ENCODE results near the gene OBSL1. TPM values are rescaled to one million over a fixed set of nuclear protein-coding genes. Genes with fewer than 3 reads are reported as not detected.

The OBSL1 gene
- total and polyA plus RNA-seq, 2 of the 4 experiments (the other 2 are of a cell fraction), result 21.5 to 51.2 TPM

- TF ChIP-seq MXI1 (IDR thresholded peaks at IDR 0.05; ENCODE audit: borderline replicate concordance, low read depth, low read length) (no peak), MAZ (IDR thresholded peaks at IDR 0.05; ENCODE audit: borderline replicate concordance, low read depth, low read length) (no peak), SMC3 (IDR thresholded peaks at IDR 0.05; ENCODE audit: low read depth, low read length) (no peak), CTCF (conservative IDR thresholded peaks at IDR 0.05; ENCODE audit: low read depth, low read length) (no peak), ELK1 (IDR thresholded peaks at IDR 0.05; ENCODE audit: borderline replicate concordance, low read depth, low read length) (no peak), RFX5 (IDR thresholded peaks at IDR 0.05; ENCODE audit: low read depth, low read length) (no peak), BHLHE40 (IDR thresholded peaks at IDR 0.05; ENCODE audit: low read depth, low read length) (no peak), CHD1 (IDR thresholded peaks at IDR 0.05; ENCODE audit: low read depth, low read length) (no peak), RAD21 (IDR thresholded peaks at IDR 0.05; ENCODE audit: low read length) (no peak), NFE2L2 (IDR thresholded peaks at IDR 0.05; ENCODE audit: low read depth, low read length) (no peak)
- Histone ChIP-seq H3K79me1 (ENCODE audit: low read depth in 1 of 2, low read length in 2 of 2) (peaks cover 9 to 17% of the 10 kb centered on the region in 2 experiments), H3K56ac (ENCODE audit: extremely low read depth, insufficient read depth, low read length) (no peak overlapping the region), H3K23ac (ENCODE audit: low read depth, low read length) (no peak overlapping the region), H4K8ac (ENCODE audit: low read depth in 2 of 2, low read length in 2 of 2) (no peak overlapping the region), H3K14ac (replicated peaks; ENCODE audit: low read depth, low read length) (no peak overlapping the region), H3K4ac (ENCODE audit: low read depth, low read length) (no peak overlapping the region), H3K4me1 (ENCODE audit: control insufficient read depth, insufficient read depth, low read length) (peaks cover 5% of the 10 kb centered on the region), H2BK120ac (ENCODE audit: low read depth, low read length) (no peak overlapping the region), H2BK15ac (ENCODE audit: low read depth, low read length) (no peak overlapping the region), H3K27me3 (ENCODE audit: control insufficient read depth, insufficient read depth, low read length) (no peaks in the 10 kb centered on the region), H3K4me2 (ENCODE audit: low read depth, low read length) (no peak overlapping the region), H3K36me3 (ENCODE audit: control insufficient read depth, insufficient read depth, low read length) (peaks cover 26% of the 10 kb centered on the region), H3K18ac (ENCODE audit: low read depth, low read length) (no peak overlapping the region), H2AFZ (replicated peaks; ENCODE audit: low read length, poor library complexity) (no peak overlapping the region), H2AK9ac (replicated peaks; ENCODE audit: low read depth, low read length, poor library complexity) (no peak overlapping the region), H3K27ac (ENCODE audit: insufficient read depth, low read length) (no peak overlapping the region), H3K9ac (ENCODE audit: low read depth, low read length) (no peak overlapping the region), H3K4me3 (ENCODE audit: insufficient read depth, low read depth, low read length) (no peak overlapping the region), H4K20me1 (ENCODE audit: insufficient read depth, low read length) (peaks cover 8% of the 10 kb centered on the region; the same call in 1 of the 2 replicates), H2BK5ac (ENCODE audit: low read depth, low read length, poor library complexity, severe bottlenecking) (no peak overlapping the region), H4K91ac (ENCODE audit: insufficient read depth, low read depth, low read length) (no peak overlapping the region), H3K9me1 (ENCODE audit: insufficient read depth, low read length) (peaks cover 6% of the 10 kb centered on the region; the same call in 1 of the 2 replicates), H2BK20ac (ENCODE audit: low read depth, low read length) (no peak overlapping the region), H2AK5ac (ENCODE audit: low read depth, low read length) (no peak overlapping the region), H3K9me3 (ENCODE audit: control insufficient read depth, insufficient read depth, low read length) (no peaks in the 10 kb centered on the region), H4K5ac (ENCODE audit: low read depth, low read length) (no peak overlapping the region)
- no peak for ATAC-seq (ENCODE audit: low read depth)
- dilution Hi-C loops (cut with HindIII; ENCODE audit: low sequenced_read_pairs, unreplicated experiment) (no loop called here), intact Hi-C loops (cut with micrococcal nuclease) (no loop called here), in situ Hi-C loops (cut with MboI; ENCODE audit: low sequenced_read_pairs) (no loop called here)
- POLR2A ChIA-PET (ENCODE audit: unreplicated experiment), result no interaction called here
- no peak for DNase-seq
- no TSS peak for BruUV-seq (replicated peaks)
- WGBS, 2 experiments (ENCODE audit: extremely low coverage in 2 of 2, insufficient read length in 1 of 2), result 83% methylated on average over 9 of the region's 21 CpGs; no CpG with 5 or more reads in 1 of the 2 experiments
- CTCF ChIA-PET, result no interaction called here
These were observed 5.9 kb downstream of the OBSL1 start for GRCh38 chr2:219565130-219566080.
